K562 (cell line): ENCODE results near the gene UBE2E2. TPM values are rescaled to one million over a fixed set of nuclear protein-coding genes. Genes with fewer than 3 reads are reported as not detected.

ENCODE experiments used
- ATAC-seq: fragments of 200-7000 bp; cut with Tn5 transposase; 3 replicates; pipeline ENCODE4 v1.9.1; 2020; ENCODE audit warnings: moderate library complexity
- BruUV-seq: library from RNA; stranded (reverse); fragments of 400-500 nt; replicated peaks from 2 replicates; lab custom pipeline; 2021; lab: Mats Ljungman, UMichigan
- CTCF ChIA-PET: fragments of 300-600 bp; formaldehyde crosslinking; extraction: SDS; loops from one replicate; lab custom pipeline; 2021; ENCODE audit warnings: low intra/inter-chr PET ratio; lab: Yijun Ruan, JAX
- POLR2A ChIA-PET: fragments of 300-600, 350-650 bp; sonication (Branson Sonifier 250); formaldehyde crosslinking; extraction: SDS; loops from one replicate; lab custom pipeline; 2021; ENCODE audit warnings: antibody characterized with exemption, inconsistent platforms; lab: Yijun Ruan, JAX
- DNase-seq, 4 experiments: peaks; one replicate each; pipeline versions ENCODE4 v3.0.0 to v3.0.0-alpha.2; 2011 to 2018; ENCODE audit warnings: low spot score in 3 of 4, mixed read lengths in 3 of 4; ENCODE audit errors: extremely low read depth in 1 of 4
- FAIRE-seq: peaks from 2 replicates; lab custom pipeline; 2011; peaks lifted over from hg19 to GRCh38; lab: Jason Lieb, UNC
- H2AFZ ChIP-seq: 2 replicates; pipeline ENCODE4 v1.6.0; 2011; ENCODE audit warnings: low read depth, low read length, control low read depth, inconsistent platforms
- H3K27ac ChIP-seq: fragments of 200-600 bp; 3 replicates; pipeline ENCODE4 v1.8.0; 2011; ENCODE audit warnings: low read depth, mild to moderate bottlenecking, control low read depth, inconsistent platforms, low read length, moderate library complexity, mixed read lengths; ENCODE audit errors: extremely low read depth
- H3K27me3 ChIP-seq, 2 experiments: fragments of 300-600 bp in 1 of 2; 2 replicates in 1 of 2; 3 replicates in 1 of 2; pipeline versions ENCODE4 v1.6.0 to v1.8.0; 2011; ENCODE audit warnings: inconsistent platforms in 2 of 2, low read length in 2 of 2, mild to moderate bottlenecking in 1 of 2, mixed read lengths in 1 of 2, moderate library complexity in 1 of 2; ENCODE audit not compliant: control insufficient read depth in 2 of 2, insufficient read depth in 2 of 2
- H3K36me3 ChIP-seq: fragments of 300-600 bp; 3 replicates; pipeline ENCODE4 v1.8.0; 2011; ENCODE audit warnings: mild to moderate bottlenecking, low read length, inconsistent platforms; ENCODE audit not compliant: control insufficient read depth, insufficient read depth
- H3K4me1 ChIP-seq, 2 experiments: fragments of 200-600 bp in 1 of 2; replicated peaks in 1 of 2; 2 replicates in 1 of 2; 3 replicates in 1 of 2; pipeline versions ENCODE4 v1.5.1 to v1.8.0; 2011; ENCODE audit warnings: inconsistent platforms in 2 of 2, low read length in 2 of 2, mild to moderate bottlenecking in 1 of 2, mixed read lengths in 1 of 2, moderate library complexity in 1 of 2; ENCODE audit not compliant: control insufficient read depth in 2 of 2, insufficient read depth in 2 of 2
- H3K4me2 ChIP-seq: 2 replicates; pipeline ENCODE4 v1.6.1; 2011; ENCODE audit warnings: low read length, control low read depth, inconsistent platforms, mixed read lengths; ENCODE audit not compliant: insufficient read depth
- H3K4me3 ChIP-seq: fragments of 200-600 bp; sonication (generic), shearing (Covaris generic); 2 replicates; pipeline ENCODE4 v1.5.1; 2016; ENCODE audit warnings: control low read depth, inconsistent platforms
- H3K79me2 ChIP-seq: fragments of 200-600 bp; 3 replicates; pipeline ENCODE4 v1.8.0; 2011; ENCODE audit warnings: low read length, inconsistent platforms; ENCODE audit not compliant: control insufficient read depth, insufficient read depth
- H3K9ac ChIP-seq, 2 experiments: 2 replicates each; pipeline versions ENCODE4 v1.6.0 to v1.6.1; 2011; ENCODE audit warnings: low read depth in 2 of 2, low read length in 2 of 2, control low read depth in 1 of 2, inconsistent platforms in 1 of 2, mild to moderate bottlenecking in 1 of 2, mixed read lengths in 1 of 2; ENCODE audit not compliant: insufficient read depth in 1 of 2
- H3K9me1 ChIP-seq: one replicate; pipeline ENCODE4 v1.6.0; 2011; ENCODE audit warnings: inconsistent platforms, mild to moderate bottlenecking, low read length, moderate library complexity; ENCODE audit not compliant: control insufficient read depth, insufficient read depth
- H3K9me3 ChIP-seq: replicated peaks from 2 replicates; pipeline ENCODE4 v1.5.1; 2011; ENCODE audit warnings: low read depth, low read length, inconsistent platforms; ENCODE audit not compliant: control insufficient read depth, insufficient read depth
- H4K20me1 ChIP-seq: replicated peaks from 2 replicates; pipeline ENCODE4 v1.6.1; 2011; ENCODE audit warnings: low read length, inconsistent platforms, mixed read lengths; ENCODE audit not compliant: control insufficient read depth, insufficient read depth
- CBX3 ChIP-seq, 2 experiments: IDR thresholded peaks; 1 replicate in 1 of 2; 2 replicates in 1 of 2; pipeline ENCODE4 v1.6.1; 2012; ENCODE audit warnings: inconsistent platforms in 2 of 2, low read length in 2 of 2, borderline replicate concordance in 1 of 2, control low read depth in 1 of 2
- CHD2 ChIP-seq: IDR thresholded peaks from 2 replicates; pipeline ENCODE4 v1.6.1; 2011; ENCODE audit warnings: low read depth, low read length
- ELF2 ChIP-seq: fragments of 250-450 bp; sonication (Bioruptor Pico); IDR thresholded peaks from 2 replicates; pipeline ENCODE4 v1.5.0; 2021; ENCODE audit warnings: mild to moderate bottlenecking
- ETV5 ChIP-seq: sonication (generic); formaldehyde crosslinking; IDR thresholded peaks from 2 replicates; pipeline ENCODE4 v1.4.0; 2020; ENCODE audit warnings: low read depth, mild to moderate bottlenecking, missing genetic modification reagents
- GABPB1 ChIP-seq: sonication (generic); formaldehyde crosslinking; IDR thresholded peaks from 2 replicates; pipeline ENCODE4 v1.8.0; 2022; ENCODE audit warnings: mild to moderate bottlenecking, missing genetic modification reagents
- HDAC3 ChIP-seq: fragments of 450-650 bp; IDR thresholded peaks from 2 replicates; pipeline ENCODE4 v1.6.1; 2018; ENCODE audit warnings: borderline replicate concordance, mild to moderate bottlenecking, moderate library complexity; ENCODE audit not compliant: partially characterized antibody
- PCBP2 ChIP-seq: fragments of 200-400 bp; formaldehyde crosslinking; IDR thresholded peaks from 2 replicates; pipeline ENCODE4 v1.6.1; 2018; ENCODE audit warnings: low read length, low read depth, mild to moderate bottlenecking, moderate library complexity; ENCODE audit not compliant: poor library complexity, severe bottlenecking
- PML ChIP-seq: IDR thresholded peaks from 2 replicates; pipeline ENCODE4 v1.6.1; 2012; ENCODE audit warnings: low read length, inconsistent platforms
- RCOR1 ChIP-seq, 2 experiments: IDR thresholded peaks; 2 replicates each; pipeline ENCODE4 v1.6.1; 2012; ENCODE audit warnings: low read depth in 2 of 2, low read length in 2 of 2, borderline replicate concordance in 1 of 2, improper control_type of control experiment in 1 of 2
- SETDB1 ChIP-seq: IDR thresholded peaks from one replicate; pipeline ENCODE4 v1.6.1; 2012; ENCODE audit warnings: low read length, control low read depth, inconsistent platforms
- SIN3A ChIP-seq, 2 experiments: fragments of 150-350 bp in 1 of 2; IDR thresholded peaks; 2 replicates each; pipeline ENCODE4 v1.6.1; 2011 to 2016; ENCODE audit warnings: borderline replicate concordance in 2 of 2, low read depth in 2 of 2, low read length in 2 of 2, mild to moderate bottlenecking in 2 of 2, moderate library complexity in 2 of 2; ENCODE audit not compliant: control insufficient read depth in 1 of 2
- WHSC1 ChIP-seq: IDR thresholded peaks from one replicate; pipeline ENCODE4 v1.6.1; 2012; ENCODE audit warnings: low read length, control low read depth, inconsistent platforms
- XRCC5 ChIP-seq: fragments of 200-400 bp; formaldehyde crosslinking; IDR thresholded peaks from 2 replicates; pipeline ENCODE4 v1.6.1; 2017; ENCODE audit warnings: low read depth, mild to moderate bottlenecking, low read length
- ZNF717 ChIP-seq: fragments of 250-450 bp; sonication (Bioruptor Pico); IDR thresholded peaks from 2 replicates; pipeline ENCODE4 v1.5.0; 2021
- WGBS: fragments of 100-300 bp; shearing (Covaris generic); methylation state at CpG from one replicate; pipeline ENCODE4 v1.1.6; 2016; ENCODE audit warnings: low coverage, mixed read lengths; ENCODE audit not compliant: insufficient coverage; ENCODE audit errors: missing lambda C conversion rate; 5-methylcytosine and 5-hydroxymethylcytosine counted together
- in situ Hi-C: fragments of 300-500 bp; cut with MboI; formaldehyde crosslinking; loops from 4 replicates; pipeline ENCODE4 v1.15.0; 2018; ENCODE audit warnings: inconsistent platforms, mixed read lengths
- intact Hi-C: fragments of 100-400 bp; cut with micrococcal nuclease; formaldehyde crosslinking; loops from 2 replicates; pipeline ENCODE4 v1.14.2; 2022
- polyA plus RNA-seq, 8 experiments: library from polyadenylated mRNA; depleted of rRNA in 4 of 8; stranded (reverse) in 5 of 8; unstranded in 3 of 8; fragments of >200 nt; fragmentation: Nextera tagmentation in 2 of 8; fragmentation: Illumina TruSeq in 1 of 8; extraction: Ambion mirVana in 2 of 8; extraction: Trizol in 1 of 8; gene quantifications; 2 replicates each; pipeline versions ENCODE4 v1.2.1 to v1.2.3, GENCODE V29; 2011 to 2014; ENCODE audit warnings: inconsistent platforms in 1 of 8, missing spikeins in 1 of 8
- total RNA-seq, 7 experiments: library from RNA; depleted of rRNA in 6 of 7; stranded (reverse); fragments of >200 nt in 6 of 7; fragmentation: Illumina TruSeq in 2 of 7; extraction: Trizol in 2 of 7; gene quantifications; 2 replicates each; pipeline versions ENCODE4 v1.2.1 to v1.2.3, GENCODE V29; 2011 to 2021; ENCODE audit warnings: low replicate concordance in 1 of 7
- TF ChIP-seq, protein P1 (sequence below): fragments of 450-650 bp; IDR thresholded peaks from 2 replicates; pipeline ENCODE4 v1.6.1; 2016; ENCODE audit warnings: antibody characterized with exemption
- TF ChIP-seq, protein P2 (sequence below), 3 experiments: fragments of 200-800 bp in 1 of 3; sonication (Bioruptor generic) in 1 of 3; sonication (generic) in 1 of 3; formaldehyde crosslinking in 1 of 3; IDR thresholded peaks; 2 replicates each; pipeline versions ENCODE4 v1.6.1 to v1.8.0; 2016 to 2022; ENCODE audit warnings: mild to moderate bottlenecking in 2 of 3, missing compliant biosample characterization in 2 of 3, missing genetic modification characterization in 2 of 3, missing genetic modification reagents in 1 of 3
- TF ChIP-seq, protein P3 (sequence below): fragments of 450-650 bp; IDR thresholded peaks from 2 replicates; pipeline ENCODE4 v1.7.1; 2018; ENCODE audit warnings: mild to moderate bottlenecking, low read depth; ENCODE audit not compliant: partially characterized antibody

The UBE2E2 gene
- total and polyA plus RNA-seq, 9 of the 15 experiments (the other 6 are each of a cell fraction or from before 2014, with no cell fraction given), result 0.22 to 5.1 (median 1.9) TPM

DNA sequence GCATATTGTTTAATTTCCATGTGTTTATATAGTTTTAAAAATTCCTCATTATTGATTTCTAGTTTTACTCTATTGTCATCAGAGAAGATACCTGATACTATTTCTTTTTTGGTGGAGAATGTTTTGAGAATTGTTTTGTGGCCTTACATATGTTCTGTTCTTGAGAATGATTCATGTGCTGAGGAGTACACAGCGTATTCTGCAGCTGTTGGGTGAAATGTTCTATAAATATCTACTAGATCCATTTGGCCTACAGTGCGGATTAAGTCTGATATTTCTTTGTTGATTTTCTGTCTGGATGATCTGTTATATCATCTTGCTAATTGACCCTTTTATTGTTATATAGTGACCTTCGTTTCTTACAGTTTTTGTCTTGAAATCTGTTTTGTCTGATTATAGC is 109.7 kb downstream of the UBE2E2 start:
- no peaks in the 10 kb centered on the region for H3K79me2 ChIP-seq
- POLR2A ChIA-PET, result no interaction called here
- H4K20me1 ChIP-seq, result no peaks in the 10 kb centered on the region
- H3K9me3 ChIP-seq, result no peaks in the 10 kb centered on the region
- H2AFZ ChIP-seq, result no peak overlapping the region
- H3K9ac ChIP-seq, result no peak overlapping the region
- no peak overlapping the region for H3K27ac ChIP-seq
- ATAC-seq (no peak), FAIRE-seq (no peak), DNase-seq (no peak)
- H3K4me1 ChIP-seq, result no peaks in the 10 kb centered on the region
- WGBS, result 4% methylated on average over 3 of the region's 3 CpGs
- no peaks in the 10 kb centered on the region for H3K36me3 ChIP-seq
- intact Hi-C loops, result no loop called here
- no peak overlapping the region for H3K4me3 ChIP-seq
- H3K27me3 ChIP-seq, result no peaks in the 10 kb centered on the region
- TF ChIP-seq WHSC1 (no peak), CBX3 (IDR thresholded peaks at IDR 0.05; ENCODE audit: borderline replicate concordance in 1 of 2, low read length in 2 of 2) (no peak), HDAC3 (no peak), CHD2 (no peak), SETDB1 (no peak), ELF2 (CRISPR knock-in tag) (no peak), XRCC5 (no peak), RCOR1 (IDR thresholded peaks at IDR 0.05; ENCODE audit: borderline replicate concordance in 1 of 2, low read depth in 2 of 2, low read length in 2 of 2) (no peak), PCBP2 (no peak), PML (no peak), ZNF717 (CRISPR knock-in tag) (no peak), GABPB1 (CRISPR knock-in tag) (no peak), SIN3A (IDR thresholded peaks at IDR 0.05; ENCODE audit: borderline replicate concordance in 2 of 2, control insufficient read depth in 1 of 2, low read depth in 2 of 2, low read length in 2 of 2) (no peak), ETV5 (no peak)
- TF ChIP-seq, protein P1, sequence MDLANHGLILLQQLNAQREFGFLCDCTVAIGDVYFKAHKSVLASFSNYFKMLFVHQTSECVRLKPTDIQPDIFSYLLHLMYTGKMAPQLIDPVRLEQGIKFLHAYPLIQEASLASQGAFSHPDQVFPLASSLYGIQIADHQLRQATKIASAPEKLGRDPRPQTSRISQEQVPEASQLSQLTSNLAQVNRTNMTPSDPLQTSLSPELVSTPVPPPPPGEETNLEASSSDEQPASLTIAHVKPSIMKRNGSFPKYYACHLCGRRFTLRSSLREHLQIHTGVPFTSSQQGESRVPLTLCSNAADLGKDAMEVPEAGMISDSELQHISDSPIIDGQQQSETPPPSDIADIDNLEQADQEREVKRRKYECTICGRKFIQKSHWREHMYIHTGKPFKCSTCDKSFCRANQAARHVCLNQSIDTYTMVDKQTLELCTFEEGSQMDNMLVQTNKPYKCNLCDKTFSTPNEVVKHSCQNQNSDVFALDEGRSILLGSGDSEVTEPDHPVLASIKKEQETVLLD, result no peak
- TF ChIP-seq, protein P2, sequence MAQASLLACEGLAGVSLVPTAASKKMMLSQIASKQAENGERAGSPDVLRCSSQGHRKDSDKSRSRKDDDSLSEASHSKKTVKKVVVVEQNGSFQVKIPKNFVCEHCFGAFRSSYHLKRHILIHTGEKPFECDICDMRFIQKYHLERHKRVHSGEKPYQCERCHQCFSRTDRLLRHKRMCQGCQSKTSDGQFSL (CRISPR knock-in tag; IDR thresholded peaks at IDR 0.05), result no peak
- TF ChIP-seq, protein P2 (tag; IDR thresholded peaks at IDR 0.05), result no peak
- TF ChIP-seq, protein P3, sequence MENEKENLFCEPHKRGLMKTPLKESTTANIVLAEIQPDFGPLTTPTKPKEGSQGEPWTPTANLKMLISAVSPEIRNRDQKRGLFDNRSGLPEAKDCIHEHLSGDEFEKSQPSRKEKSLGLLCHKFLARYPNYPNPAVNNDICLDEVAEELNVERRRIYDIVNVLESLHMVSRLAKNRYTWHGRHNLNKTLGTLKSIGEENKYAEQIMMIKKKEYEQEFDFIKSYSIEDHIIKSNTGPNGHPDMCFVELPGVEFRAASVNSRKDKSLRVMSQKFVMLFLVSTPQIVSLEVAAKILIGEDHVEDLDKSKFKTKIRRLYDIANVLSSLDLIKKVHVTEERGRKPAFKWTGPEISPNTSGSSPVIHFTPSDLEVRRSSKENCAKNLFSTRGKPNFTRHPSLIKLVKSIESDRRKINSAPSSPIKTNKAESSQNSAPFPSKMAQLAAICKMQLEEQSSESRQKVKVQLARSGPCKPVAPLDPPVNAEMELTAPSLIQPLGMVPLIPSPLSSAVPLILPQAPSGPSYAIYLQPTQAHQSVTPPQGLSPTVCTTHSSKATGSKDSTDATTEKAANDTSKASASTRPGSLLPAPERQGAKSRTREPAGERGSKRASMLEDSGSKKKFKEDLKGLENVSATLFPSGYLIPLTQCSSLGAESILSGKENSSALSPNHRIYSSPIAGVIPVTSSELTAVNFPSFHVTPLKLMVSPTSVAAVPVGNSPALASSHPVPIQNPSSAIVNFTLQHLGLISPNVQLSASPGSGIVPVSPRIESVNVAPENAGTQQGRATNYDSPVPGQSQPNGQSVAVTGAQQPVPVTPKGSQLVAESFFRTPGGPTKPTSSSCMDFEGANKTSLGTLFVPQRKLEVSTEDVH, result no peak
- CTCF ChIA-PET, result no interaction called here
- in situ Hi-C loops, result no loop called here
- no peaks in the 10 kb centered on the region for H3K9me1 ChIP-seq
- BruUV-seq, result no TSS peak
- H3K4me2 ChIP-seq, result no peak overlapping the region
